ENCODE results near the gene MPST.

The MPST gene

DNA sequence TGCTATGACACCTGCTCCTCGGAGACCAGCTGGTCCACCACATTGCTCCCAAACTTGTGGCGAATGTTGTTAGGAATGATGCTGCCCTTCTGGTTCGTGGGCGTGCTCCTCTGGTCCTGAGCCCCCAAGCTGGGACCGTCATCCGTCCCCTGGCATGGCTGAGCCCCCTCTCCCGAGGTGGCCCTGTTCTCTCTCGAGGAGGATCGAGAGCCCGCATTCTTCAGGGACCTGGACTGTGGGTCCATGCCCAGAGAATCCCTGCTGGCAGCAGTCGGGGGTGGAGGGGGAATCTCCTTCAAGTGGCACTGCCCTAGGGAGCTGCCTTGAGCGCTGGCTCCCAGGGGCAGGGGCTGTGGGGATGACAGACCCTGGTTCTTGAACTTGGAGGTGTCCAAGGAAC lies 17.7 kb upstream of the MPST start:
- DNase-seq, result no peak

DNA sequence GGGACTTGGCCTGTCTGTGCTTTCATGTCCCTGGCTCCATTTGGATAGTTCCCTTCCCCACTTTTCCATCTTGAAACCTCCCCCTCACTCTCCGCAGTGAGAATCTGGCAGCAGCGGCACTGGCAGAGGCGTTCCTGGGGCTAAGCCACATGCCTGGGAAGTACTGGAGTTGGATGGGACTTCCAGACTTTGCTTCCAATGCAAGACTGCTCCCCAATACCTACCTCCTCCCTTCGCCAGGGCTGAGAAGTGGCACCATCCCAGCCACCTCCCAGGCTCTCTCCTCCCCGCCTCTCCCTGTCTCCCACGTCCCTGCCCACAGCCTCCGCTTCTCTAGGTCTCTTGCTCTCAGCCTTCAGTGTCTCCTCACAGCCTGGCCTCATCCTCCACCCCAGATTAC lies 16.9 kb upstream of the MPST start:
- DNase-seq, result no peak

DNA sequence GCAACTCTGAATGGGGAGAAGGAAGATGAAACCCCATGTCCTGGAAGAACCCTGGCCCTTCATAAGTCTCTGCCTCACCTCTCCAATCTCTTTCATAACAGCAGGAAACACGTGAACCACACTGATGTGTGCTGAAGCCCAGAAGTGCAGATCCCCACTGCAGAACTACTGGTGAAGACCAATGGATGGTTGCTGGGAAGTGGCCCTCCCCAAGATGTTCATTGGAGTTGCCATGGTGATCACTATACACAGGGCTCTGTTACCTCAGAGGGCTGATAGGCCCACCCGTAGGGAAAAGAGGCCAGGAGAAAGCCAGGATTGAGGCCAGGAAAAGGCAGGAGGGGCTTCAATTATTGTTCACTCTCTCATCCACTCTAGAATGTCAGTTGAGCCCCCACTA lies 11.9 kb upstream of the MPST start:
- no peak for DNase-seq

DNA sequence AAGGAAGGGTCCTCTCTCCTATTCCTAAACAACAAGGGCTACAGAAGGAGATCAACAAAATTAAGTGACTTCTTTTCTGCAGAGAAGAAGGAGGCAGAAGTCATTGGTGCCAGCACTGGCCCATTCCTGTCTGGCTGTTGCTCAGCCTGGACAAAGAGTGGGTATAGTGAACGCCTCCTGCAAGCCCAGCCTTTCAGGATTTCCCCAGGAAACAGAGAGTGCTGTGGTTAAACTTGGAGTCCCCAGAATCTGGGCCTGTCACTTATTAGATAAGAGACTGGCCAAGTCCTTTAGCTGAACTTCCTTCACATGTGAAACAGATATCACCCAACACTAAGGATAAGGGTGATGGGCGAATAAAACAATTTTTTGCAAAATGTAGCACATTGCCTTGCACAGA lies 11.2 kb upstream of the MPST start:
- DNase-seq, result no peak

DNA sequence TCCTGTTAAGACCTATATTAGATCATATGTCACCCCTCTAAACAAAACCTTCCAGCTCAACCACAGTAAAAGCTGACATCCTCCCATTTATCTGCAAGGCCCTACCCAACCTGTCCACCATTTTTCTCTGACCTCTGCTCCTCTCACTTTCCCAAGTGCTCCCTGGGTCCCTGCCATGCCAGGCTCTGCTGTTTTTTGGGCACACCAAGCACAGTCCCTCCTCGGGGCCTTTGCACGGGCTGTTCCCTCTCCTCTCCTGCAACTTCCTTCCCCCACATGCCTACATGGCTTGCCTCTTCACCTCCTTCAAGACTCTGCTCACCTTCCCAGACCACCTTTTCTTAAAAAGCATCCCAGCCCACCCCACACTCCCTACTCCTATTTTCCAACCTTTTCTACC lies 10.1 kb upstream of the MPST start:
- no peak for DNase-seq

DNA sequence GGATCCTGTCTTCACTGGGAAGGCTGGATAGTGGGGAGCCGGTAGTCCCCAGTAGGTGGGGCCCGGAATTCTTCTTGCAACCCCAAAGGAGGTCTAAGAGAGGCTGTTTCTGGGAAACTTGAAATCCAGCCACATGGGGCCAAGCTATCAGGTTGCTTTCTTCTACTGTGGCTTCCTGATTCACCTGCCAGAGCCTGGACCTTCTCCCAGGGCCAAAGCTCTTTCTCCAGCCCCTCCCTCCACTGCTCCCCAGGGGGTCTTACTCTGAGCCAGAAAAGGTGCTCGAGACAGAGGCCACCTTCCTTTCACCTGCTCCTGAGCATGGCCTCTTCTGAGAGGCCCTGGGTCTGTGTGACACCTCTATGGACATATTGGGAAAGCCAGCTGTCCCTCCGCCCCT lies 9.4 kb upstream of the MPST start:
- no peak for DNase-seq

DNA sequence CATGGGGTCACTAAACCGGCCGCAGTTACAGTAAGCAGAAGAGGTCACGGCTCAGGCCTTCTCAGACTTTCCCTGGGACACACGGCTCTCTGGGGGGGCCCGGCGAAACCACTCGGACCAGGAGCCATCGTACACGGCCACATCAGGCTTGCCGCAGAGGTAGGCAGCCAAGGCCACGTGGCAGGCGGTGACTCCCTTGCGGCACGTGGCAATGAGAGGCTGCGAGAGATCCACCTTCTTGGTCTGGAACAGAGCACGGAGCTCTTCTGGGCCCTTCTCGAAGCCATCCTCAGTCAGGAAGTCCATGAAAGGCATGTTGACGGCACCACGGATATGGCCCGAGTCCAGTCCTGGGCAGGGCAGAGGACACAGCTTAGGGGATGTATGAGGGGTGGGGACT lies 8.6 kb upstream of the MPST start:
- DNase-seq, result no peak

DNA sequence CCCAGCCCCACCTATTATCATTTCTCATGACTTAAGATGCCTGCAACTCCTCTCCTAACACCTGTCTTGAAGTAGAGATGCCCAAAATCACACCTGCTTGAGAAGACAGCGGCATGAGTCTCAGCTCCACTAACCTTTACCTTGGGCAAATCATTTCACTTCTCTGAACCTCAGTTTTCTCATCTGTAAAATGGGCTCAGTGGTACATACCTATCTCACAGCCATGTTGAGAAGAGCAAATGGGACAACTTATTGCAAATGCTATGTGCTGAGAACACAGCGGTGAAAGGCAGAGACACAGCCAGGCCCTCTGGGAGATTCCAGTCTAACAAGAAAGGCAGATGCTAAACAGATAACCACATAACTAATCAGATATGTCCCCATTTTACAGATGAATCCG lies 8.1 kb upstream of the MPST start:
- DNase-seq, result no peak

DNA sequence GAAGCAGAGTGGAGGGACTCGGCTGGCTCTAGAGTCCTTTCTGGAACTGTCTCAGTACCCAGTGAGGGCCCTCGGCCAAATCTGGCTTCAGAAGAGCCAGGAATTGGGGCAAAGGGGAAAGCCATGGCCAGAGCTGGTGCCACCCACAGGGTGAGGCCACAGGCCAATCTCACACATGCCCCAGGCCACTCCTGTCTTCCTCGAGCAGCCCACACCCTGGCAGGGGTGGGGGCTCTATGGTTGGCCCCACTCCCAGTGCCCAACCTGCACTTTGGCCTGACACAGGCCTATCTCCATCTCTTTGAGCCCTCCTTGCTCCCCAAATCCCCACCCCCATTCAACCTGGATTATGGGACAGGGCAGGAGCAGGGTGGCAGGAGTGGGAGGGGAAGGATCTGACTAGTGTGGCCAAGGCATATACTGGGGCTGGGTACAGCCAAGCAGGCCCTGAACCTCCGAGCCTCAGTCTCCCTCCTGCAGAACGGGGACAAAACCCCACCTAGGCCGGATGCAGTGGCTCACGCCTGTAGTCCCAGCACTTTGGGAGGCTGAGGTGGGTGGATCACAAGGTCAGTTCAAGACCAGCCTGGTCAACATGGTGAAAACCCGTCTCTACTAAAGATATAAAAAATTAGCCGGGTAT lies 7.2 kb upstream of the MPST start:
- no peak for DNase-seq

DNA sequence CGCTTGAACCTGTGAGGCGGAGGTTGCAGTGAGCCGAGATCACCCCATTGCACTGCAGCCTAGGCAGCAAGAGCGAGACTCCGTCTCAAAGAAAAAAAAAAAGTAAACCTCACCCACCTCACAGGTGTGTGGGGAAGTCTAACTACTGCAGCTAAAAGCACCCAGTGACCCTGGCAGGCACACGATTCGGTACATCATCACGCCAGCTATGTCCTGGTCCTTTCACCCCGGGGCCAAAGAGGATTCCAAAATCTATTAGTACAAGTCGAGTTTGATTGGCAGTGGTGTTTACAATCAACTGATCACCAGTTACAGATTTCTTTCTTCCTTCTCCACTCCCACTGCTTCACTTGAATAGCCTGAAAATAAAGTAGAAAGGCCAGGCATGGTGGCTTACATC lies 6.6 kb upstream of the MPST start:
- DNase-seq, result no peak

DNA sequence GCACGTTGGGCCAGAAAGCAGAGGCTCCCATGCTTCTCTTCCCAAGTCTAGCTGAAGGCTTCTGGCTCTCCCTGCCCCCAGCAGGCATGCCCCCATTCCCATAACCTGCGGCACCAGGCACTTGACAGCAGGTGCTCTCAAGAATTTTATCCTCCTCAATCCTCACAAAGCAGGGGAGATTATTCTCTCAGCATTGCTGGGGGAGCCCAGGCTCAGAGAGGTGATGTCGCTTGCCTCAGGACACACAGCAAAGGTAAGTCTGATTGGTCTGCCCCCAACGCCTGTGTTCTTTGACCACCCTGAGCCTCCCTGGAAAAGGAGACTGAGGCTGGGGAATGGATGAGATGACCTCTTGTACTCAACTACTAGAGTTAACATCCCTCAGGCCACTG lies 5.1 kb upstream of the MPST start:
- DNase-seq, result no peak

DNA sequence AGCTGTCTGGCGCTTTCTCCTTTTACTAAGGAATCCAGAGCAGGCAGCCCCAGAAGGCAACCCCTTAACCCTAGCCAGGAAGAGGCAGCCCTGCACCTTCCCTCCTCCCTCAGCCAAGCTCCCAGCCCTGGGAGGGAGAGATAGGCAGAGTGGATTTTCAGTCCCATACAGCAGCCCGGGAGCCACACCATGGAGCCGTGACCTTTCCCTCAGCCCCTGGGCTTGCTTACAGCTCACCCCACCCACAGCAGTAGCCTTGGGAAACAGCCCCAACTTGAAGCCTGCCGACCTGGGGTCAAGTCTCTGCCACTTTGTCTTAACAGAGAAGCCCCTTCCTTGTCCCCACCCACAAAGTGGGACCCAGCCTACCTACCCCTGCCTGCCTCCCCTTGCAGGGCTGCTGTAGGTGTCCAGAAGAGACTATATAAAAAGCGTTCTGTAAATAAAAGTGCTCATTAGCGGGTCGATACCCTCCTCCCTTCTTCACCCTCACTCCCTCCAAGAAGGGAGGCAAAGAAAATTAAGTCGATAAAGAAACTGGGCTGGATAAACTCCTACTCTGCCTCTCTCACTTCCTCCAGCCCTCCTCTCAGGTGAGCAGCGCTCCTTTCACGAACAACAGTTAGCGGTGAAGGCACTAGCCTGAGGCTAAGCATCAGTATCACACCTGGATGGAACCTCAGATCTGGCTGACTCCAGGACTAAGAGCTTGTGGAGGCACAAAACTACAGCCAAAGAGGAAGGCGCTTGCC lies 4.5 kb upstream of the MPST start:
- no peak for DNase-seq

DNA sequence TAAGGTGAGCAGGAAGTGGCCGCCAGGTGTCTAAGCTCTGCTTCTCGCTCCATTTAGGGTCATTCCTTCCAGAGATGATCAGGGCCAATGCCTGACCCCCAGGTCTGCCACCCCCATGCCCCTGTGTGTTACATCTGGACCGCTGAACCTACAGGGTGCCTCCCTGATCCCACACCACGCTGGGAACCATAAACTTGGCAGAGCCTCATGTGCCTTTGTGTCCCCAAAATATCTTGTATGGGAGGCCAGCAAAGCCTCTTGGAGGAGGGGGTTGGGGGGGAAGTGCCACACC lies 4.0 kb upstream of the MPST start:
- no peak for DNase-seq

DNA sequence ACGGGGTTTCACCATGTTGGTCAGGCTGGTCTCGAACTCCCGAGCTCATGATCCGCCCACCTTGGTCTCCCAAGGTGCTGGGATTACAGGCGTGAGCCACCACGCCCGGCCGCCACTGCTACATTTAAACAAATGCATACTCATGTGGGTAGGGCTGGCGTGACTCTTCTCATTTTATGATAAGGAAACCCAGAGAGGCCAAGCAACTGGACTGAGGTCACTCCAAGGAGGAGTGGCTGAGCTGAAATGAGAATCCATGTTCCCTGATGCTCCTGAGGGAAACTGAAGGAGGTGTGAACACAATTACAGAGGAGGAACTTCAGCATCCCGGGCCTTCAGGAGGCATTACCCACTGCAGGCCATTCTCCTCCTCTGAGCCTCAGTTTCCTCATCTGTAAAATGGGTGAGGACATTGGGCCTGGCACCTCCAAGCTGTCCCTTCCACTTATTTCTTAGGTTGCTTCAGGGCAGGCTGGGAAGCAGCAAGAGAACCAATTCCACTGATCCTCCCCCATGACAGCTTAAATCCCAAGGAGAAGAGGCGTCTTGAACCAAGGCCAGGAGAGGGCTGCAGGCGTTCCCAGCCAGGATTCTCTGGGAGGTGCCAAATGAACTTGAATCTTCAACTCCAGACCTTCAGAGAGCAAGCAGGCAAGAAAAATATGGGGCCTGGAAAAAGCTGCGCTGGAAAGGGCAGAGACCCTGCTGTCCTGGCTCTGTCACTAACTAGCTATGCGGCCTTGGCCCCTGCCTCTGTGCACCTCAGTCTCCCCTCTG lies 3.2 kb upstream of the MPST start:
- DNase-seq, result no peak

DNA sequence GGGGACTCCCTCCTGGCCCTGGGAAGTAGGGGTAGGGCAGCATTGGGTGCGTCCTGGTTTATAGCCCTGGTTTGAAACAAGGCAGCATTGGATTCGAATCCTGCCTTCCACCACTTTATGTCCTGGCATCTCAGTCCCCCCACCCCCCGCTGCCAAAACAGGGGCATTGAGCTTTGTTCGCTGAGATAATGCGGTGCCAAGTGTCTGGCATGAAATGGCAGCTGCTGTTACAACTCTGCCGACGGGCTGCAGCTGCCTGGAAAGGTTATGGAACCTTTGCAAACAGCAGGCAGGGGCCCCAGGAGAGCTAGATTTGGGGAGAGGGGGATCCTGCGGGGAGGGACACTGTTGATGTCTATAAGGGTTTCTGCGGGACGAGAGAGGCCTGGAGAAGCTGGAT lies 2.2 kb upstream of the MPST start:
- no peak for DNase-seq

DNA sequence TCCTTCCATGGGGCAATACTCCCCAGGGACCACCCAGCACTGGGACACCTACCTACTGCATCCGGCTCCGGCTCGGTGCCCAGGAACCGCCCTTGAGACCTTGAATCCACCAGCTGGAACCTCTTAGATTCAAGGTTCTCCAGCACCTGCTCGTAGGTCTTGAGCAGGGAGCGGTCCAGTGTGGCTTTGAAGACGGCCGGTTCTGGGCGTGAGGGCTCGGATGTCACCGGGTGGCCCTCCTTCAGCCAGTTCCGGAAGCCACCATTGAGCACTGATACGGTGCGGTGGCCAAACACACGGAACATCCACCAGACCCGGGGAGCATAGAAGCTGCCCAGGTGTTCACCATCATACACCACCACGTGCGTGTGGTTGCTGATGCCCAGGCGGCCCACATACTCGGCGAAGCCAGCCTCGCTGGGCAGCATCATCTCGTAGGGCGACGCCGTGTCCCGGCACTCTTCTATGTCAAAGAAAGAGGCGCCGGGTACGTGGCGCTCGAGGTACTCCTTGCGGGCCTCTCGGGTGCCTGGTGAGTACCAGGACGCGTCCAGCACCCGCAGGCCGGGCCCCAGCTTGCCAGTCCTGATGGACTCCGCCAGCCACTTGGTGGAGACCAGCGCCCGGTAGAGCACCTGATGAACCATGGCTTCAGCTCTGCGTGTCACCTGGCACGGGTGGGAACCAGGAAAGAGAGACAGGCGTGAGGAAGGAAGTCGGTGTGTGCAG lies 1.3 kb upstream of the MPST start:
- DNase-seq, result no peak

DNA sequence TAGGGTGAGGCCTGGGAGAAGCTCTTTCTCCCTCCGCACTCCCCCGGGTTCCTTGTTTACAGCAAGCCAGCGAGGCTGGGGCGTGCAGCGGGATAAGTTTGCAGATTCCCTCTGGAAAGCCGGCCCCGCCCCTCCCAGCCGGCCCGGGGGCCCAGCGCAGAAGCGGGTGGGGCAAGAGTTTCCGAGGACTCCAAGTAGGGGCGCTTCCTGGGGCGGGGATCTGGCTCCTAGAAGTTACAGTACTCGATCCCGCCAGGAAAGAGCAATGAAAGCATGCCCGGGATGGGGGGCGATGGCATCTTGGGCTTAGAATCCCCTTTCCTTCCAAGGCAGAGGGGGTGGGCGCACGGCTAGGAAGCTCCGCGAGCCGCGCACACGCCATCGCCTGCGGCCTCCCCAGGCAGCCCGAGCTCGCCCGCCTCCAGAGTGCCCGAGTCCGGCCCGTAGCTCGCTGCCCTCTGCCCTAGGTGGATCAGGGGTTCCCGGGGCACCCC lies 680 bp upstream of the MPST start:
- DNase-seq, result no peak

DNA sequence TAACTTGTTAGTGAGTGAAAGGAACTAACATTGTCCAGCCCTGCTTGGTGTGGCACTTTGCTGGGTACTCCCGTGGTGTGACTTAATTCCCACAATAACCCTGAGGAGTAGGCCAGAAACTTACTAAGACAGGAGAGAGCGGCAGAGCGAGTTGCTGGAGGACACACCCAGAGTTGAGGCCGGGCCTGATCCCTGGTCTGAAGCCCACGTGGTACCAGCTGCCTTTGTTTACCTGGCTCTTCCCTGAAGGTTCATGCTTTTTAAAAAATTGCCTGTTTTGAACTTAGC lies 594 bp downstream of the MPST start:
- no peak for DNase-seq

DNA sequence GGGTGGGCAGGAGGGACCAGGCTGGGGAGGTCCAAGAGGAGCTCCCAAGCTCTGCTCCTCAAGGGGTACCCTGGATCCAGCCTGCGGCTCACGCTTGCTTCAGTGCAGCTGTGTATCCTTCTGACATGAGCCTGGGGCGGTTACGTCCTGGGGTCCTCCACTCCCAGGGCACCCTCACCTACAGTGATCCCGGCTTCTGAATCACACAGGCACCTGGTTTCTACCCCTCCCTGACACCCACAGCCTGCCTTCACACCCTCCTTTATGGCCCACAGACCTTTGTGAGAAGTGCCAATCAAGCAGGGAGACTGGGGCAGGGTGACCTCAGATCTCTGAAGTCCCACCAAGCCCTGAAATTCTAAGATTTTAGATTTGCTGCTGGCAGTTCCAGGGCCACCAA lies 1.5 kb downstream of the MPST start:
- DNase-seq, result no peak

DNA sequence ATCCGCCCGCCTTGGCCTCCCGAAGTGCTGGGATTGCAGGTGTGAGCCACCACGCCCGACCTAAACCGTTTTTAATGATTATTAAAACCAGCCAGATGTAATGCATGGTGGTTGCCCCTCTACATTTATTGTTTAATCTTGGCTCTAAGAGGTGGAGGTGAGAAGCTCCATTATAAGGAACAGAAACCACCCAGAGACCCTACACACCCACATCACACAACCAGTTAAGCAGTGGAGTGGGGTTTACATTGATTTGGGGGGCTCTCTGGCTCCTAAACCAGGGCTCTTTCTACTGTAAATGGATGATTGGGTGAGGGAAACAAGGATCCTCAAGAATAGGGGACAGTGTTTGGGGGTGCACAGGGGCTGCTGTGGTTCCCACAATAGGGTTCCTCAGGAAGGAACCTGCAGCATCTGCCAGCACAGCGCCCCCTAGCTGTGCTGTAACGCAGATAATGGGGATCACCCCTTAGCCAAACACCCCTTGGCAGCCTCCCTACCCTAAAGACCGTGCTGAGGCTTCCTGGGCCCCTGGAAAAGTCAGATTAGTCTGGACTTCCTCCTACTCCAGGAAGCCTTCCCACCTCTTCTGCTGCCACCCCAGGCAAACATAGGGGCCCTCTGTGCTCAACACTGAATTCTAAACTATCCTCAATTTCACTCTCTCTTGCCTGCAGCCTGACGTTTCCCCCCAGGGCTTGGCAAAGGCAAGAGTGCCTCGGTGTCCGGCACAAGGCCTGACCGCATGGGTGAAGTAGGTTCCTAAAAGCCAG lies 2.4 kb downstream of the MPST start:
- DNase-seq, result peak; percentile 58 to 67

DNA sequence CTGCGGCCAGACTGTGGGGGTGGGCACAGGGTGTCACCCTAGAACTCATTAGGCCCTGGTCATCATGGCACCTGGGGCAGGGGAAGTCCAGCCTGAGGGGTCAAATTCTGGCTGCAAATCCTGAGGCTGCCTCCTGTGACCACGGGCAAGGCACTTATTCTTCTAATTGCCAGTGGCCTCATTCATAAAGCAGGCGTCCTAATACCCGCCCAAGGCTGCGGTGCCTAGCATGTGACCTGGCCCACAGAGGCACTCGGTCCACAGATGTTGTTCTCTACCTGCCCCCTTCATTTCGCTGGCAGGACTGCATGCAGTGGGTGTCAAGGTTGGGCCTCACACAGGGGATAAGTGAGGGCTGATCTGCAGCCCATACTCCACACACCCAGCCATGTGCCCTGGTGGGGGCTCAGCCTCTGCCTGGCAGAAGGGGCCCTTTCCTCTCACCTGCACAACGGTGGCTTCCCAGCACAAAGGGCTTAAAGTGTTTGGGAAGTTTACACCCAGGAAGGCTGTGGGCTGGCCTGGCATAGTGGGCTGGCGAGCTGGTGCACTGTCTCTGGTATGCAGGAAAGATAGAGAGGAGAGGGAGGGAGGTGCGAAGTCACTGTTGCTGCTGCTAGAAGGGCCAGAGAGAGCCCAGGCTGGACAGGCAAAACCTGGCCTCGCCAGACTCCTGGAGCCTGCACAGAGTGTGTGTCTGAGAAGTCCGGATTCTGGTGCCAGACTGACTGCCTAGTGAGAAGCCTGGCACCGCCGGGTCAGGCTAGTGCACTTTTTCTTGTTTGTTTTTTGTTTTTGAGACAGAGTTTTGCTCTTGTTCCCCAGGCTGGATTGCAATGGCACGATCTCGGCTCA lies 3.2 kb downstream of the MPST start:
- no peak for DNase-seq

DNA sequence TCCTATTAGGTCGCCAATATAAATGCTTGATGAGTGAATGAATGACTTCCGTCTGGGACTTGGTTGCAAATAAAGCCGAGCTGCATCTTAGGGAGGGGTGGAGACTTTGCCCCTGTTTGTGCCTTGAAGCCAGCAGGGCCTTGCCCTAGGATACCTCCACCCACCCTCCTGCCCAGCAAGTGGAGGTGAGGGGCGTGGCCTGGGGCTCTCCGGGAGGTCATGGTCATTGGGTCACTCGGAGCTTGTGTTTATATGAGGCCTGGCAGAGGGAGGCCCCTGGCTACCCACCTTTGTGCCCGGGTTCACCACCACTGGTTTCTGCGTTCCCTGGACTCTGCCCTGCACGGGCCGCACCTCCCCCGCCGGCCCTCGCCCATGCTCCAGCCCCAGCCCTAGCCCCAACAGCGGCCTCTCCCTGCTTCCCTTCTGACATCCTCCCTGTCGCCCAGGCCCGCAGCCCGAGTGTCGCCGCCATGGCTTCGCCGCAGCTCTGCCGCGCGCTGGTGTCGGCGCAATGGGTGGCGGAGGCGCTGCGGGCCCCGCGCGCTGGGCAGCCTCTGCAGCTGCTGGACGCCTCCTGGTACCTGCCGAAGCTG lies 4.3 kb downstream of the MPST start:
- DNase-seq, result no peak

Measured in activated CD4-positive, alpha-beta T cell treated with anti-CD3 and anti-CD28 coated beads, Interleukin-2, amount 50 U/mL, for 48 hours (primary cell).